ENCODE results near the gene LUZP1.

The LUZP1 gene

DNA sequence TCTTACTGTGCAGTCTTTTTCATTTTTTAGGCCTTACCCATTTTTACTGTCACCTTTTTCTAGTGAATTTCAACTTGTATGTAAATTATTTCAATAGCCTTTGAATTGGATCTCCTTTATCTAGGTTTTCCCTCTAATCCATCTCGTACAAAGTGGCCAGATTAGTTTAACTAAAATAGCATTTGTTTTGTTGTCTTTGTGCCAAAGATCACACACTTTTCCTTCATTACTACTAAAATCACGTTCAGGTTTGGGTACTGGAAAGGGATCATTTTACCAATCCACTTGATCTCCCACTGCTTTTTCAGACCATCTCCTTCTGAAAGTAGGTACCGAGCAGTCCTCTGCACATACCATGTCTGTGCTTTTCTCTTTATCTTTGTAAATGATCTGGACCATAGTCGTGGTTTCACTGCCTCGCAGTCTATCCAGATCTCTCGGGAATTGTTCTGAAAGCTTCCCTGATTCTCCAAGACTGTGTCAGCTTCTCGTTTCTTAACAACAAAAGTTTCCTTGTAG, 129.3 kb downstream of the LUZP1 start:
- TF ChIP-seq, protein P1, sequence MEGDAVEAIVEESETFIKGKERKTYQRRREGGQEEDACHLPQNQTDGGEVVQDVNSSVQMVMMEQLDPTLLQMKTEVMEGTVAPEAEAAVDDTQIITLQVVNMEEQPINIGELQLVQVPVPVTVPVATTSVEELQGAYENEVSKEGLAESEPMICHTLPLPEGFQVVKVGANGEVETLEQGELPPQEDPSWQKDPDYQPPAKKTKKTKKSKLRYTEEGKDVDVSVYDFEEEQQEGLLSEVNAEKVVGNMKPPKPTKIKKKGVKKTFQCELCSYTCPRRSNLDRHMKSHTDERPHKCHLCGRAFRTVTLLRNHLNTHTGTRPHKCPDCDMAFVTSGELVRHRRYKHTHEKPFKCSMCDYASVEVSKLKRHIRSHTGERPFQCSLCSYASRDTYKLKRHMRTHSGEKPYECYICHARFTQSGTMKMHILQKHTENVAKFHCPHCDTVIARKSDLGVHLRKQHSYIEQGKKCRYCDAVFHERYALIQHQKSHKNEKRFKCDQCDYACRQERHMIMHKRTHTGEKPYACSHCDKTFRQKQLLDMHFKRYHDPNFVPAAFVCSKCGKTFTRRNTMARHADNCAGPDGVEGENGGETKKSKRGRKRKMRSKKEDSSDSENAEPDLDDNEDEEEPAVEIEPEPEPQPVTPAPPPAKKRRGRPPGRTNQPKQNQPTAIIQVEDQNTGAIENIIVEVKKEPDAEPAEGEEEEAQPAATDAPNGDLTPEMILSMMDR (IDR thresholded peaks at IDR 0.05; ENCODE audit: insufficient read depth, low read length, missing control alignments) = no peak
- ChIA-PET POLR2A (no interaction called here), CTCF (no interaction called here)
- DNase-seq (ENCODE audit: low read depth, low spot score) = no peak
- no peak overlapping the region for H3K4me3 ChIP-seq (ENCODE audit: low read depth, low read length)

DNA sequence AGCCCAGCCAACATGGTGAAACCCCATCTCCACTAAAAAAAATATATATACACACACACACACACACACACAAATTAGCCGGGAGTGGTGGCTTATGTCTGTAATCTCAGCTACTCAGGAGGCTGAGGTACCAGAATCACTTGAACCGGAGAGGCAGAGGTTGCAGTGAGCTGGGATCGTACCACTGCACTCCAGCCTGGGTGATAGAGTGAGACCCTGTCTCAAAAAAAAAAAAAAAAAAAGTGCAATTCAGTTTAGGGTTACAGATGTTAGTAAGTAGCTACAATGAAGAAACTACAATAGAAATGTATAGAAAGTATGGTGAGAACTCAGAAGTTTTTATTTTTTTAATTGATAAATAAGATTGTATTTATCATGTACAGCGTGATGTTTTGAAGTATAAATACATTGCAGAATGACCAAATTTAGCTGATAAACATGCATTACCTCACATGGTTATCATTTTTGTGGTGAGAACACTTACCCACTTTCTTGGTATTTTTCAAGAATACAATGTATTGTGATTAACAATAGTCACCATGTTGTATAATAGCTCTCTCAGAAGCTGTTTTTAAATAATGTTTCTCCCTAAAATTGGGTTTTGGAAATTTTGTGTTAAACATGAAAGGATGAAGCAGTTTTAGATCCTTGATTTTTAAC, 131.4 kb downstream of the LUZP1 start:
- no peak for DNase-seq (ENCODE audit: low read depth, low spot score)
- ChIA-PET POLR2A (interaction anchor here (0.6 to 1.1 kb wide), 2 partner anchors 18 to 82 kb away, joined by 3 to 5 read pairs; partner anchors contain the start of gene KDM1A), CTCF (interaction anchor here (1.3 to 1.7 kb wide), 3 partner anchors 12 to 372 kb away, joined by 3 to 4 read pairs (median 4); no protein-coding TSS in a partner anchor)

DNA sequence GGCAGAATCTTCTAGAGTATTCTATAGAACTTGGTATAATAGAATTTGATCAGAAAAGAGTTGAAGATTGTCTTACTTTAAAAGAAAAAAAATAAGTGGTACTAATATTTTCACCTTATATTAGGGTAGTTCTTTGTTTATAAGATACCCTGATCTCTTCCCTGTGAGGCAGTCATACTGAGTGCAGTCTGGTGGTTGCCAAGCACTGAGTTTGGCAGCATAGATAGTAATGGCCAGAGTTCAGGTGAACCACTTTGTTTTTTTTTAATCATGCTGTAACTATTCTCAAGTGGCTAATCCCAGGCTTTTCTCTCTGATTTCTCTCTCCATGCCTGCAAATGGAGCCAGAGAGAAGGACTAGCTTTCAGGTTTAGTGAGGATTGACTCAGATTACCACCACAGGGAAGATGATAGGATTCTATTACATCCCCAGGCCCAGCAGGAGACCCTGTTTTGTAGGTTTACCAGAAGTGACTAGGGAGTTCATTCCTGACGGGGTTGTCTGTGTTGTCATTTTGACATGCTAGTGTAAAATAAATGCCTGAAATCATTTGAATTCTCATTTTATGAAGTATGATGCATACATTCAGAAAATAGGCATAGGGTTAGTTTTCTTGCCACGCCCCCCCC, 132.7 kb downstream of the LUZP1 start:
- DNase-seq (ENCODE audit: low read depth, low spot score) = no peak
- ChIA-PET POLR2A (no interaction called here), CTCF (interaction anchor here (1.4 kb wide), 1 partner anchor 149 kb away, joined by 3 read pairs; no protein-coding TSS in a partner anchor)
- H3K4me3 ChIP-seq (ENCODE audit: low read depth, low read length) = no peak overlapping the region
- TF ChIP-seq, protein P1 (IDR thresholded peaks at IDR 0.05; ENCODE audit: insufficient read depth, low read length, missing control alignments) = no peak

More for the DNA sequence above, 131.4 kb downstream of the LUZP1 start:
- H3K4me3 ChIP-seq (ENCODE audit: low read depth, low read length) = no peak overlapping the region
- TF ChIP-seq, protein P1 (IDR thresholded peaks at IDR 0.05; ENCODE audit: insufficient read depth, low read length, missing control alignments) = no peak

Measured in AG04449 (cell line).